GM21447 (cell line): Measurements from ENCODE around the gene LRMDA.

Source experiments
- ATAC-seq: cut with Tn5 transposase; IDR thresholded peaks from one replicate; pipeline ENCODE4 v1.9.1; 2021; ENCODE audit not compliant: unreplicated experiment

LRMDA gene

GRCh38 chr10:76548716-76549115 is 1117.3 kb downstream of the LRMDA start:
- no peak for ATAC-seq

- ATAC-seq = no peak
Measured at GRCh38 chr10:76549171-76549570, 1117.7 kb downstream of the LRMDA start.

GRCh38 chr10:76550806-76551205 is 1119.4 kb downstream of the LRMDA start:
- no peak for ATAC-seq

- ATAC-seq = no peak
Measured at GRCh38 chr10:76552091-76552873, 1120.9 kb downstream of the LRMDA start.

- ATAC-seq = no peak
Measured at GRCh38 chr10:76553263-76554032, 1122.0 kb downstream of the LRMDA start.

GRCh38 chr10:76554033-76554408 is 1122.6 kb downstream of the LRMDA start:
- ATAC-seq = no peak

GRCh38 chr10:76554478-76554877 is 1123.1 kb downstream of the LRMDA start:
- ATAC-seq = no peak

- ATAC-seq = no peak
Measured at GRCh38 chr10:76555067-76555670, 1123.7 kb downstream of the LRMDA start.

- no peak for ATAC-seq
Measured at GRCh38 chr10:76557366-76557765, 1125.9 kb downstream of the LRMDA start.

GRCh38 chr10:76558586-76558985 is 1127.2 kb downstream of the LRMDA start:
- ATAC-seq = no peak

GRCh38 chr10:76558996-76559891 is 1127.8 kb downstream of the LRMDA start:
- no peak for ATAC-seq

GRCh38 chr10:76559892-76560220 is 1128.4 kb downstream of the LRMDA start:
- ATAC-seq = no peak

- no peak for ATAC-seq
Measured at GRCh38 chr10:76560338-76560737, 1128.9 kb downstream of the LRMDA start.

GRCh38 chr10:76563286-76563685 is 1131.9 kb downstream of the LRMDA start:
- no peak for ATAC-seq

- no peak for ATAC-seq
Measured at GRCh38 chr10:76572021-76572420, 1140.6 kb downstream of the LRMDA start.

GRCh38 chr10:76576276-76576962 is 1145.0 kb downstream of the LRMDA start:
- ATAC-seq = no peak

GRCh38 chr10:76577455-76577854 is 1146.0 kb downstream of the LRMDA start:
- no peak for ATAC-seq

- ATAC-seq = no peak
Measured at GRCh38 chr10:76581506-76582256, 1150.3 kb downstream of the LRMDA start.

- no peak for ATAC-seq
Measured at GRCh38 chr10:76582531-76582930, 1151.1 kb downstream of the LRMDA start.

- ATAC-seq = no peak
Measured at GRCh38 chr10:76583711-76584161, 1152.3 kb downstream of the LRMDA start.
